Measurements from ENCODE around the gene SRP68. TPM values are rescaled to one million over a fixed set of nuclear protein-coding genes. Genes with fewer than 3 reads are reported as not detected.

SRP68 gene
- total RNA-seq, 1 donor from 2014 or later = 45.7 TPM

- no peak for DNase-seq (ENCODE audit: low read depth)
- TF ChIP-seq CTCF (IDR thresholded peaks at IDR 0.05; ENCODE audit: insufficient read depth, low read length, poor library complexity, severe bottlenecking) = peak; percentile 26
- no peak overlapping the region for H3K4me3 ChIP-seq (ENCODE audit: low read depth, low read length)
- no peaks in the 10 kb centered on the region for H3K27me3 ChIP-seq (ENCODE audit: control insufficient read depth, insufficient read depth, low read length)
- peaks cover 2% of the 10 kb centered on the region for H3K36me3 ChIP-seq (ENCODE audit: control insufficient read depth, insufficient read depth, low read length)
Measured at GRCh38 chr17:76088041-76088867, 15.9 kb upstream of the SRP68 start.

GRCh38 chr17:76087531-76087930, 15.2 kb upstream of the SRP68 start:
- TF ChIP-seq CTCF (IDR thresholded peaks at IDR 0.05; ENCODE audit: insufficient read depth, low read length, poor library complexity, severe bottlenecking) = no peak
- Histone ChIP-seq H3K4me3 (ENCODE audit: low read depth, low read length) (no peak overlapping the region), H3K36me3 (ENCODE audit: control insufficient read depth, insufficient read depth, low read length) (peaks cover 2% of the 10 kb centered on the region), H3K27me3 (ENCODE audit: control insufficient read depth, insufficient read depth, low read length) (no peaks in the 10 kb centered on the region)
- no peak for DNase-seq (ENCODE audit: low read depth)

GRCh38 chr17:76086384-76086783, 14.1 kb upstream of the SRP68 start:
- Histone ChIP-seq H3K4me3 (ENCODE audit: low read depth, low read length) (no peak overlapping the region), H3K27me3 (ENCODE audit: control insufficient read depth, insufficient read depth, low read length) (peaks cover 3% of the 10 kb centered on the region), H3K36me3 (ENCODE audit: control insufficient read depth, insufficient read depth, low read length) (peaks cover 2% of the 10 kb centered on the region)
- TF ChIP-seq CTCF (IDR thresholded peaks at IDR 0.05; ENCODE audit: insufficient read depth, low read length, poor library complexity, severe bottlenecking) = no peak
- DNase-seq (ENCODE audit: low read depth) = no peak

GRCh38 chr17:76085731-76086366, 13.5 kb upstream of the SRP68 start:
- no peak for TF ChIP-seq CTCF (IDR thresholded peaks at IDR 0.05; ENCODE audit: insufficient read depth, low read length, poor library complexity, severe bottlenecking)

GRCh38 chr17:76085066-76085730, 12.9 kb upstream of the SRP68 start:
- H3K27me3 ChIP-seq (ENCODE audit: control insufficient read depth, insufficient read depth, low read length) = peaks cover 15% of the 10 kb centered on the region
- no peak for DNase-seq (ENCODE audit: low read depth)
- no peak overlapping the region for H3K4me3 ChIP-seq (ENCODE audit: low read depth, low read length)
- no peak for TF ChIP-seq CTCF (IDR thresholded peaks at IDR 0.05; ENCODE audit: insufficient read depth, low read length, poor library complexity, severe bottlenecking)
- peaks cover 2% of the 10 kb centered on the region for H3K36me3 ChIP-seq (ENCODE audit: control insufficient read depth, insufficient read depth, low read length)

More at GRCh38 chr17:76085731-76086366, 13.5 kb upstream of the SRP68 start:
- Histone ChIP-seq H3K27me3 (ENCODE audit: control insufficient read depth, insufficient read depth, low read length) (peaks cover 8% of the 10 kb centered on the region), H3K4me3 (ENCODE audit: low read depth, low read length) (no peak overlapping the region), H3K36me3 (ENCODE audit: control insufficient read depth, insufficient read depth, low read length) (peaks cover 2% of the 10 kb centered on the region)
- DNase-seq (ENCODE audit: low read depth) = no peak

Measured in kidney epithelial cell (primary cell).